HCT116 (cell line): ENCODE data around the gene LYPD5. TPM values are rescaled to one million over a fixed set of nuclear protein-coding genes. Genes with fewer than 3 reads are reported as not detected.

Experiments used
- ATAC-seq: fragments of 200-7000 bp; cut with Tn5 transposase; 2 replicates; pipeline ENCODE4 v1.9.1; 2020; ENCODE audit warnings: mild to moderate bottlenecking, moderate library complexity
- BruUV-seq: library from RNA; stranded (reverse); fragments of 400-500 nt; replicated peaks from 2 replicates; lab custom pipeline; 2021; lab: Mats Ljungman, UMichigan
- CTCF ChIA-PET: fragments of 300-600 bp; sonication (Branson Sonifier 250); formaldehyde crosslinking; loops from one replicate; lab custom pipeline; 2021; ENCODE audit warnings: antibody characterized with exemption; lab: Charles Lee
- POLR2A ChIA-PET: fragments of 300-600, 350-600 bp; sonication (Branson Sonifier 250); formaldehyde crosslinking; loops from one replicate; lab custom pipeline; 2021; ENCODE audit warnings: antibody characterized with exemption; lab: Charles Lee
- RAD21 ChIA-PET, 2 experiments: fragments of 300-600 bp; sonication (Branson Sonifier 250); formaldehyde crosslinking; loops; one replicate each; lab custom pipeline; 2023; ENCODE audit warnings: low total read pairs in 2 of 2; ENCODE audit not compliant: uncharacterized antibody in 2 of 2, unreplicated experiment in 2 of 2, low non-redundant PET in 1 of 2; lab: Charles Lee
- DNase-seq: peaks from one replicate; pipeline ENCODE4 v3.0.0-alpha.2; 2010; ENCODE audit warnings: low read depth, low spot score
- H2AFZ ChIP-seq: fragments of 200-600 bp; shearing (Covaris generic), sonication (generic); 2 replicates; pipeline ENCODE4 v1.6.1; 2017; ENCODE audit warnings: low read depth, mixed run types, mixed read lengths, antibody characterized with exemption, low read length; ENCODE audit not compliant: poor library complexity, severe bottlenecking
- H3K27ac ChIP-seq: 2 replicates; pipeline ENCODE4 v1.5.1; 2012; ENCODE audit warnings: low read depth, low read length
- H3K27me3 ChIP-seq: fragments of 200-600 bp; sonication (generic); 2 replicates; pipeline ENCODE4 v1.6.1; 2016; ENCODE audit warnings: mixed run types, low read length, mixed read lengths; ENCODE audit not compliant: insufficient read depth
- H3K36me3 ChIP-seq, 2 experiments: fragments of 200-500 bp in 1 of 2; fragments of 200-600 bp in 1 of 2; sonication (Bioruptor generic) in 1 of 2; sonication (generic) in 1 of 2; 2 replicates each; pipeline versions ENCODE4 v1.5.1 to v1.6.1; 2014 to 2016; ENCODE audit warnings: low read length in 2 of 2, inconsistent platforms in 1 of 2, mixed read lengths in 1 of 2, mixed run types in 1 of 2; ENCODE audit not compliant: insufficient read depth in 2 of 2, control insufficient read depth in 1 of 2
- H3K4me1 ChIP-seq, 2 experiments: fragments of 200-600 bp in 1 of 2; sonication (generic) in 1 of 2; 2 replicates each; pipeline versions ENCODE4 v1.5.1 to v1.6.1; 2012 to 2017; ENCODE audit warnings: low read length in 2 of 2, inconsistent platforms in 1 of 2, mild to moderate bottlenecking in 1 of 2, mixed read lengths in 1 of 2, mixed run types in 1 of 2, moderate library complexity in 1 of 2; ENCODE audit not compliant: insufficient read depth in 2 of 2, control insufficient read depth in 1 of 2
- H3K4me2 ChIP-seq: fragments of 200-600 bp; sonication (generic); 2 replicates; pipeline ENCODE4 v1.6.1; 2017; ENCODE audit warnings: mixed run types, low read length, mixed read lengths
- H3K4me3 ChIP-seq, 2 experiments: fragments of 200-600 bp in 1 of 2; sonication (generic) in 1 of 2; replicated peaks in 1 of 2; 2 replicates each; pipeline ENCODE4 v1.5.1; 2011 to 2016; ENCODE audit warnings: low read length in 2 of 2, control low read depth in 1 of 2, low read depth in 1 of 2, mild to moderate bottlenecking in 1 of 2, mixed read lengths in 1 of 2, mixed run types in 1 of 2
- H3K79me2 ChIP-seq: fragments of 200-600 bp; sonication (generic); 2 replicates; pipeline ENCODE4 v1.6.1; 2017; ENCODE audit warnings: mild to moderate bottlenecking, mixed run types, low read length, moderate library complexity, mixed read lengths; ENCODE audit not compliant: insufficient read depth
- H3K9ac ChIP-seq: fragments of 200-600 bp; sonication (generic); 2 replicates; pipeline ENCODE4 v1.6.1; 2016; ENCODE audit warnings: low read length, mixed read lengths
- H3K9me2 ChIP-seq: fragments of 200-600 bp; sonication (generic), shearing (Covaris generic); 2 replicates; pipeline ENCODE4 v1.6.1; 2017; ENCODE audit warnings: mixed run types, mild to moderate bottlenecking, moderate library complexity; ENCODE audit not compliant: insufficient read depth
- H3K9me3 ChIP-seq, 2 experiments: fragments of 200-500 bp in 1 of 2; fragments of 200-600 bp in 1 of 2; sonication (Bioruptor generic) in 1 of 2; sonication (generic) in 1 of 2; 2 replicates each; pipeline ENCODE4 v1.6.1; 2014 to 2017; ENCODE audit warnings: low read length in 2 of 2, mixed read lengths in 2 of 2, inconsistent platforms in 1 of 2, low read depth in 1 of 2, mild to moderate bottlenecking in 1 of 2, mixed run types in 1 of 2, moderate library complexity in 1 of 2; ENCODE audit not compliant: control insufficient read depth in 1 of 2, insufficient read depth in 1 of 2
- H4K20me1 ChIP-seq: fragments of 200-600 bp; sonication (generic), shearing (Covaris generic); 2 replicates; pipeline ENCODE4 v1.6.1; 2017; ENCODE audit warnings: mixed run types, mild to moderate bottlenecking, moderate library complexity; ENCODE audit not compliant: insufficient read depth
- CBX3 ChIP-seq: IDR thresholded peaks from 2 replicates; pipeline ENCODE4 v1.6.1; 2012; ENCODE audit warnings: low read depth
- CTCF ChIP-seq, 3 experiments: fragments of 200-600 bp in 1 of 3; sonication (generic) in 1 of 3; IDR thresholded peaks in 2 of 3; conservative IDR thresholded peaks in 1 of 3; 2 replicates each; pipeline ENCODE4 v1.5.1; 2012 to 2017; ENCODE audit warnings: low read depth in 2 of 3, low read length in 2 of 3, antibody characterized with exemption in 1 of 3, borderline replicate concordance in 1 of 3, control low read depth in 1 of 3, mild to moderate bottlenecking in 1 of 3, mixed read lengths in 1 of 3, mixed run types in 1 of 3, moderate library complexity in 1 of 3; ENCODE audit not compliant: insufficient read depth in 1 of 3
- EGR1 ChIP-seq: IDR thresholded peaks from 2 replicates; pipeline ENCODE4 v1.6.1; 2012; ENCODE audit warnings: low read depth
- ELF1 ChIP-seq: IDR thresholded peaks from 2 replicates; pipeline ENCODE4 v1.6.1; 2012; ENCODE audit warnings: low read depth, borderline replicate concordance
- EZH2 ChIP-seq: fragments of 200-600 bp; sonication (generic); IDR thresholded peaks from 2 replicates; pipeline ENCODE4 v1.6.1; 2017; ENCODE audit warnings: antibody characterized with exemption, mixed run types
- MAX ChIP-seq: IDR thresholded peaks from 2 replicates; pipeline ENCODE4 v1.6.1; 2012
- POLR2A ChIP-seq: IDR thresholded peaks from 2 replicates; pipeline ENCODE4 v1.7.0; 2011; ENCODE audit warnings: borderline replicate concordance; ENCODE audit not compliant: insufficient read depth, insufficient read length; ENCODE audit errors: extremely low read depth
- POLR2AphosphoS5 ChIP-seq: IDR thresholded peaks from 2 replicates; pipeline ENCODE4 v1.6.1; 2011; ENCODE audit warnings: mild to moderate bottlenecking, low read depth, low read length, moderate library complexity
- RAD21 ChIP-seq: IDR thresholded peaks from 2 replicates; pipeline ENCODE4 v1.6.1; 2012; ENCODE audit warnings: low read depth, mild to moderate bottlenecking
- SRF ChIP-seq: IDR thresholded peaks from 2 replicates; pipeline ENCODE4 v1.6.1; 2012; ENCODE audit warnings: low read depth
- TCF7L2 ChIP-seq: IDR thresholded peaks from 2 replicates; pipeline ENCODE4 v1.7.0; 2011; ENCODE audit warnings: borderline replicate concordance, inconsistent platforms; ENCODE audit not compliant: insufficient read depth, insufficient read length; ENCODE audit errors: extremely low read depth
- ZBTB33 ChIP-seq: IDR thresholded peaks from 2 replicates; pipeline ENCODE4 v1.6.1; 2011; ENCODE audit warnings: mild to moderate bottlenecking, low read length, moderate library complexity; ENCODE audit not compliant: insufficient replicate concordance; ENCODE audit errors: extremely low read depth
- ZNF274 ChIP-seq: fragments of 200-500 bp; sonication (Bioruptor generic); IDR thresholded peaks from 2 replicates; pipeline ENCODE4 v1.6.1; 2014; ENCODE audit warnings: mild to moderate bottlenecking, low read depth, low read length, inconsistent platforms
- intact Hi-C: fragments of 100-400 bp; cut with micrococcal nuclease; formaldehyde crosslinking; loops from 2 replicates; pipeline ENCODE4 v1.10.0; 2022
- total RNA-seq: library from RNA; stranded (reverse); gene quantifications from one replicate; pipeline ENCODE4 v1.2.1, GENCODE V29; 2021; ENCODE audit not compliant: unreplicated experiment

LYPD5 gene
- total RNA-seq, 1 experiment from 2014 or later: 7.6 TPM

- intact Hi-C loops: no loop called here
Measured at GRCh38 chr19:43814663-43815352, 12.6 kb upstream of the LYPD5 start.

More at GRCh38 chr19:43814663-43815352, 12.6 kb upstream of the LYPD5 start:
- no peaks in the 10 kb centered on the region for H4K20me1 ChIP-seq
- POLR2A ChIA-PET: interaction anchor here (1.2 kb wide), 1 partner anchor 12 kb away, joined by 3 read pairs; the partner anchor contains the start of gene ZNF283
- ATAC-seq: no peak
- DNase-seq: no peak
- RAD21 ChIA-PET: interaction anchor here in 1 of 2 experiments (0.9 kb wide), 1 partner anchor 12 kb away, joined by 3 read pairs; the partner anchor contains the start of gene ZNF283
- H3K9me3 ChIP-seq: no peaks in the 10 kb centered on the region
- TF ChIP-seq RAD21: no peak
- no peak for TF ChIP-seq EGR1
- no peak for TF ChIP-seq POLR2AphosphoS5
- no peak for TF ChIP-seq ZBTB33
- no peak for TF ChIP-seq CBX3
- no peak for TF ChIP-seq TCF7L2
- no peak for TF ChIP-seq SRF
- no peak for TF ChIP-seq EZH2
- TF ChIP-seq ZNF274: no peak
- TF ChIP-seq ELF1: no peak
- no peak for TF ChIP-seq CTCF (IDR thresholded peaks at IDR 0.05 in 2 of 3, conservative IDR thresholded peaks at IDR 0.05 in 1 of 3; ENCODE audit: borderline replicate concordance in 1 of 3, insufficient read depth in 1 of 3, low read depth in 2 of 3, low read length in 2 of 3)
- no peak for TF ChIP-seq MAX
- no peak for TF ChIP-seq POLR2A
- CTCF ChIA-PET: no interaction called here
- no TSS peak for BruUV-seq
- H3K4me2 ChIP-seq: no peak overlapping the region
- H2AFZ ChIP-seq: no peak overlapping the region
- H3K9me2 ChIP-seq: no peaks in the 10 kb centered on the region
- no peaks in the 10 kb centered on the region for H3K27me3 ChIP-seq
- no peaks in the 10 kb centered on the region for H3K36me3 ChIP-seq
- no peak overlapping the region for H3K4me3 ChIP-seq
- no peaks in the 10 kb centered on the region for H3K79me2 ChIP-seq
- H3K27ac ChIP-seq: no peak overlapping the region
- no peak overlapping the region for H3K9ac ChIP-seq
- no peaks in the 10 kb centered on the region for H3K4me1 ChIP-seq
